ENCODE measurements around the gene TARBP1.
"Not testable (repeated sequence)": the region's sequence is repeated elsewhere in the genome, so short reads cannot be mapped to it uniquely, and the experiment has no call there.

Gene TARBP1

GRCh38 chr1:234504251-234504650, 25.3 kb upstream of the TARBP1 start:
- H3K56ac ChIP-seq (ENCODE audit: low read length); H2AK5ac ChIP-seq (ENCODE audit: low read length); H3K79me2 ChIP-seq (ENCODE audit: control insufficient read depth, insufficient read depth, low read length); DNase-seq; H3K4me2 ChIP-seq (ENCODE audit: low read length); H3K36me3 ChIP-seq (ENCODE audit: control insufficient read depth, insufficient read depth, low read length); H2BK15ac ChIP-seq (replicated peaks; ENCODE audit: low read depth); H3K4me1 ChIP-seq (ENCODE audit: control insufficient read depth, low read depth, low read length); H3K18ac ChIP-seq (ENCODE audit: low read length); H3K4ac ChIP-seq (ENCODE audit: low read depth, low read length); H3K4me3 ChIP-seq (ENCODE audit: low read length); H3K27me3 ChIP-seq (ENCODE audit: insufficient read depth, low read length, poor library complexity); H2BK5ac ChIP-seq (ENCODE audit: low read length); H2BK120ac ChIP-seq (ENCODE audit: low read depth, low read length); H4K8ac ChIP-seq (ENCODE audit: low read depth, low read length); H3K27ac ChIP-seq (ENCODE audit: low read depth, low read length); H4K5ac ChIP-seq (ENCODE audit: low read length); H3K9ac ChIP-seq (ENCODE audit: low read length); H3K23ac ChIP-seq (ENCODE audit: low read length); H3K79me1 ChIP-seq (ENCODE audit: low read length): not testable (repeated sequence)
- no CpG with 5 or more reads among the region's 5 CpGs for WGBS (ENCODE audit: extremely low coverage, insufficient coverage, low lambda C conversion rate)

- Histone ChIP-seq H3K4me3 (ENCODE audit: low read length) (no peak overlapping the region), H2BK120ac (ENCODE audit: low read depth, low read length) (no peak overlapping the region), H3K4ac (ENCODE audit: low read depth, low read length) (no peak overlapping the region), H3K18ac (ENCODE audit: low read length) (no peak overlapping the region), H2AK5ac (ENCODE audit: low read length) (no peak overlapping the region), H3K56ac (ENCODE audit: low read length) (no peak overlapping the region), H3K23ac (ENCODE audit: low read length) (no peak overlapping the region), H3K27me3 (ENCODE audit: insufficient read depth, low read length, poor library complexity) (no peaks in the 10 kb centered on the region), H4K8ac (ENCODE audit: low read depth, low read length) (no peak overlapping the region), H3K36me3 (ENCODE audit: control insufficient read depth, insufficient read depth, low read length) (no peaks in the 10 kb centered on the region), H3K4me1 (ENCODE audit: control insufficient read depth, low read depth, low read length) (no peaks in the 10 kb centered on the region), H2BK15ac (replicated peaks; ENCODE audit: low read depth) (no peak overlapping the region), H3K27ac (ENCODE audit: low read depth, low read length) (no peak overlapping the region), H2BK5ac (ENCODE audit: low read length) (no peak overlapping the region), H3K4me2 (ENCODE audit: low read length) (no peak overlapping the region), H3K79me1 (ENCODE audit: low read length) (no peaks in the 10 kb centered on the region), H3K9ac (ENCODE audit: low read length) (no peak overlapping the region), H3K79me2 (ENCODE audit: control insufficient read depth, insufficient read depth, low read length) (no peaks in the 10 kb centered on the region), H4K5ac (ENCODE audit: low read length) (no peak overlapping the region)
- WGBS (ENCODE audit: extremely low coverage, insufficient coverage, low lambda C conversion rate): no CpG with 5 or more reads among the region's 4 CpGs
- no peak for DNase-seq
These were observed 24.4 kb upstream of the TARBP1 start for GRCh38 chr1:234503193-234504050.

DNA sequence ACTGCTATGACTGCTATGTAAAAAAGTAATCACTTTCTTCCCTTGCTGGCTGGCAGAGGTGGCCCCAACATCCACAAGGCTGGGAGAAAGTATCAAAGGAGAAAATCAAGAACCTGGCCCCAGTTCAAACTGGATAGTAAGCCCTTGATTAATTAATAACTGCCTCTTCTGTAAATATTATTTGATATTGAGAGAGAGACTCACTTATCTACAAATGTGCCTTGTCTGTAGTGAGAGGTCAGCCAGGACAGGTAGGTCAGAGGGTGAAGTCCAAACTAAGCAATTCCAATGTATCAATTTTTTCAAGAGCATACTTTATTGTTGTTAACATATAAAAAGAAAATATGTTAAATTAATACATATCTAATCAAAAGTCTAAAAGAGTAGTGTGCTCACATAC, 23.8 kb upstream of the TARBP1 start:
- Histone ChIP-seq H2BK120ac (ENCODE audit: low read depth, low read length) (no peak overlapping the region), H3K18ac (ENCODE audit: low read length) (no peak overlapping the region), H4K8ac (ENCODE audit: low read depth, low read length) (no peak overlapping the region), H3K23ac (ENCODE audit: low read length) (no peak overlapping the region), H3K9ac (ENCODE audit: low read length) (no peak overlapping the region), H3K4me1 (ENCODE audit: control insufficient read depth, low read depth, low read length) (no peaks in the 10 kb centered on the region), H3K27me3 (ENCODE audit: insufficient read depth, low read length, poor library complexity) (no peaks in the 10 kb centered on the region), H3K4ac (ENCODE audit: low read depth, low read length) (no peak overlapping the region), H3K79me2 (ENCODE audit: control insufficient read depth, insufficient read depth, low read length) (no peaks in the 10 kb centered on the region), H3K79me1 (ENCODE audit: low read length) (no peaks in the 10 kb centered on the region), H3K4me3 (ENCODE audit: low read length) (no peak overlapping the region), H2BK15ac (replicated peaks; ENCODE audit: low read depth) (no peak overlapping the region), H3K56ac (ENCODE audit: low read length) (no peak overlapping the region), H3K4me2 (ENCODE audit: low read length) (no peak overlapping the region), H4K5ac (ENCODE audit: low read length) (no peak overlapping the region), H3K27ac (ENCODE audit: low read depth, low read length) (no peak overlapping the region), H3K36me3 (ENCODE audit: control insufficient read depth, insufficient read depth, low read length) (no peaks in the 10 kb centered on the region), H2AK5ac (ENCODE audit: low read length) (no peak overlapping the region), H2BK5ac (ENCODE audit: low read length) (no peak overlapping the region)
- no peak for DNase-seq

- Histone ChIP-seq H4K8ac (ENCODE audit: low read depth, low read length) (no peak overlapping the region), H3K9ac (ENCODE audit: low read length) (no peak overlapping the region), H3K56ac (ENCODE audit: low read length) (no peak overlapping the region), H2BK5ac (ENCODE audit: low read length) (no peak overlapping the region), H3K4me1 (ENCODE audit: control insufficient read depth, low read depth, low read length) (no peaks in the 10 kb centered on the region), H3K27ac (ENCODE audit: low read depth, low read length) (no peak overlapping the region), H3K23ac (ENCODE audit: low read length) (no peak overlapping the region), H3K4me3 (ENCODE audit: low read length) (no peak overlapping the region), H3K4ac (ENCODE audit: low read depth, low read length) (no peak overlapping the region), H3K79me2 (ENCODE audit: control insufficient read depth, insufficient read depth, low read length) (no peaks in the 10 kb centered on the region), H4K5ac (ENCODE audit: low read length) (no peak overlapping the region), H3K79me1 (ENCODE audit: low read length) (no peaks in the 10 kb centered on the region), H3K27me3 (ENCODE audit: insufficient read depth, low read length, poor library complexity) (no peaks in the 10 kb centered on the region), H3K4me2 (ENCODE audit: low read length) (no peak overlapping the region), H3K18ac (ENCODE audit: low read length) (no peak overlapping the region), H2BK15ac (replicated peaks; ENCODE audit: low read depth) (no peak overlapping the region), H3K36me3 (ENCODE audit: control insufficient read depth, insufficient read depth, low read length) (no peaks in the 10 kb centered on the region), H2BK120ac (ENCODE audit: low read depth, low read length) (no peak overlapping the region), H2AK5ac (ENCODE audit: low read length) (no peak overlapping the region)
- WGBS (ENCODE audit: extremely low coverage, insufficient coverage, low lambda C conversion rate): no CpG with 5 or more reads among the region's 2 CpGs
- no peak for DNase-seq
These were observed 21.3 kb upstream of the TARBP1 start for GRCh38 chr1:234500269-234500668.

GRCh38 chr1:234499943-234500245, 20.9 kb upstream of the TARBP1 start:
- Histone ChIP-seq H4K5ac (ENCODE audit: low read length) (no peak overlapping the region), H2BK120ac (ENCODE audit: low read depth, low read length) (no peak overlapping the region), H3K56ac (ENCODE audit: low read length) (peak overlapping the region; percentile 28), H3K4ac (ENCODE audit: low read depth, low read length) (no peak overlapping the region), H2BK15ac (replicated peaks; ENCODE audit: low read depth) (no peak overlapping the region), H3K23ac (ENCODE audit: low read length) (no peak overlapping the region), H2AK5ac (ENCODE audit: low read length) (no peak overlapping the region), H4K8ac (ENCODE audit: low read depth, low read length) (no peak overlapping the region), H3K27ac (ENCODE audit: low read depth, low read length) (no peak overlapping the region), H3K79me2 (ENCODE audit: control insufficient read depth, insufficient read depth, low read length) (no peaks in the 10 kb centered on the region), H3K4me1 (ENCODE audit: control insufficient read depth, low read depth, low read length) (no peaks in the 10 kb centered on the region), H3K36me3 (ENCODE audit: control insufficient read depth, insufficient read depth, low read length) (no peaks in the 10 kb centered on the region), H3K9ac (ENCODE audit: low read length) (no peak overlapping the region), H3K4me2 (ENCODE audit: low read length) (no peak overlapping the region), H3K4me3 (ENCODE audit: low read length) (no peak overlapping the region), H2BK5ac (ENCODE audit: low read length) (no peak overlapping the region), H3K79me1 (ENCODE audit: low read length) (no peaks in the 10 kb centered on the region), H3K18ac (ENCODE audit: low read length) (no peak overlapping the region), H3K27me3 (ENCODE audit: insufficient read depth, low read length, poor library complexity) (no peaks in the 10 kb centered on the region)
- no CpG with 5 or more reads among the region's 4 CpGs for WGBS (ENCODE audit: extremely low coverage, insufficient coverage, low lambda C conversion rate)
- no peak for DNase-seq

All from mesendoderm (in vitro differentiated cells).